ENCODE results near the gene SRRM4.

SRRM4 gene

GRCh38 chr12:119178544-119179334 lies 197.4 kb downstream of the SRRM4 start, which contains the start of gene HSPB8:
Gene HSPB8 (plus strand): TSS chr12:119178931. CDS start chr12:119179313, 382 bp downstream.
- no peak for TF ChIP-seq CTCF (IDR thresholded peaks at IDR 0.05; ENCODE audit: borderline replicate concordance, insufficient read depth, low read depth, low read length)
- no peak within 1 kb of the TSS for H3K4me3 ChIP-seq (ENCODE audit: low read depth, low read length)

GRCh38 chr12:119179335-119180021 lies 198.1 kb downstream of the SRRM4 start:
- no peak for TF ChIP-seq CTCF (IDR thresholded peaks at IDR 0.05; ENCODE audit: borderline replicate concordance, insufficient read depth, low read depth, low read length)
- no peak overlapping the region for H3K4me3 ChIP-seq (ENCODE audit: low read depth, low read length)

GRCh38 chr12:119180380-119181040 lies 199.2 kb downstream of the SRRM4 start:
- no peak overlapping the region for H3K4me3 ChIP-seq (ENCODE audit: low read depth, low read length)
- TF ChIP-seq CTCF (IDR thresholded peaks at IDR 0.05; ENCODE audit: borderline replicate concordance, insufficient read depth, low read depth, low read length): no peak

- H3K4me3 ChIP-seq (ENCODE audit: low read depth, low read length): no peak overlapping the region
- TF ChIP-seq CTCF (IDR thresholded peaks at IDR 0.05; ENCODE audit: borderline replicate concordance, insufficient read depth, low read depth, low read length): no peak
Observed at GRCh38 chr12:119181202-119181601, 199.9 kb downstream of the SRRM4 start.

GRCh38 chr12:119181944-119182343 lies 200.6 kb downstream of the SRRM4 start:
- no peak overlapping the region for H3K4me3 ChIP-seq (ENCODE audit: low read depth, low read length)
- no peak for TF ChIP-seq CTCF (IDR thresholded peaks at IDR 0.05; ENCODE audit: borderline replicate concordance, insufficient read depth, low read depth, low read length)

- no peak overlapping the region for H3K4me3 ChIP-seq (ENCODE audit: low read depth, low read length)
- TF ChIP-seq CTCF (IDR thresholded peaks at IDR 0.05; ENCODE audit: borderline replicate concordance, insufficient read depth, low read depth, low read length): no peak
Observed at GRCh38 chr12:119182701-119183493, 201.6 kb downstream of the SRRM4 start.
